GM19455 (cell line): ENCODE measurements around the gene MYRIP.
"Not testable (repeated sequence)": the region's sequence is repeated elsewhere in the genome, so short reads cannot be mapped to it uniquely, and the experiment has no call there.

Source experiments
- ATAC-seq: cut with Tn5 transposase; IDR thresholded peaks from one replicate; pipeline ENCODE4 v1.9.1; 2021; ENCODE audit not compliant: unreplicated experiment

Gene MYRIP

DNA sequence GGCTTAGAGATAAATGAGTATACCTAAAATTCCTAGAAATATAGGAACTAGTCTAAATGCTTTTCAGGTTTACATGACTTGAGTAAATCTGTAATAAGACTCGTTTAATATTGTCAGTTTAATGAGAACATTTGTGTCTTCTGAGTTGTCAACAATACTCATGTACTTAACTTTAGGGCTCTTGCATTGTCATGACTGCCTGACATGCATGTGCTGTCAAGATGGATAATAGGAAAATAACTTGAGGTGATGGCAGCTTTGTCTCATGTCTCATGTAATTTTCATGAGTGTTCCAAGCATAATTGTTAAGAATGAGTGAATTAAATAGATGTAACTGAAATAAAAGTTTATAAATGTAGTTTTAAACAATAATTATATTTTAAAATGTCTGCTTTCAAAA is 455.0 kb downstream of the MYRIP start:
- ATAC-seq = no peak

DNA sequence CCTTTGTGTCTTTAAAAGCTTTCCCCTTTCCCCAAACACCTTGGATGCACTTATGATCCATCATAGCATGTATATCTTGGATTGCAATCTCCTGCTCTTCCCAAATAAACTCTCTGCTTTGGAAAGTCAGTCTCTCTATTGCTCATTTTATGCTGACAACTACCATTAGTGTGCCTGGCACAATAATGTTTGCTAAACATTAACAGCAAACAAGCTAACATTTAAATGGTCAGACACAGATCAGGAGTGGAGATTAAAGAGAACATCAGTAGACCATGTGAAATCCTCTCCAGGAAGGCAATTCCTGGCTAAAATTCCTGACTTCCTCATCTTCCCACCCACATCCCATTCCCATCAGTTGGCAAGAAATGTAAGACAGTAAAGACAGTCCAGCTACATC is 455.8 kb downstream of the MYRIP start:
- no peak for ATAC-seq

DNA sequence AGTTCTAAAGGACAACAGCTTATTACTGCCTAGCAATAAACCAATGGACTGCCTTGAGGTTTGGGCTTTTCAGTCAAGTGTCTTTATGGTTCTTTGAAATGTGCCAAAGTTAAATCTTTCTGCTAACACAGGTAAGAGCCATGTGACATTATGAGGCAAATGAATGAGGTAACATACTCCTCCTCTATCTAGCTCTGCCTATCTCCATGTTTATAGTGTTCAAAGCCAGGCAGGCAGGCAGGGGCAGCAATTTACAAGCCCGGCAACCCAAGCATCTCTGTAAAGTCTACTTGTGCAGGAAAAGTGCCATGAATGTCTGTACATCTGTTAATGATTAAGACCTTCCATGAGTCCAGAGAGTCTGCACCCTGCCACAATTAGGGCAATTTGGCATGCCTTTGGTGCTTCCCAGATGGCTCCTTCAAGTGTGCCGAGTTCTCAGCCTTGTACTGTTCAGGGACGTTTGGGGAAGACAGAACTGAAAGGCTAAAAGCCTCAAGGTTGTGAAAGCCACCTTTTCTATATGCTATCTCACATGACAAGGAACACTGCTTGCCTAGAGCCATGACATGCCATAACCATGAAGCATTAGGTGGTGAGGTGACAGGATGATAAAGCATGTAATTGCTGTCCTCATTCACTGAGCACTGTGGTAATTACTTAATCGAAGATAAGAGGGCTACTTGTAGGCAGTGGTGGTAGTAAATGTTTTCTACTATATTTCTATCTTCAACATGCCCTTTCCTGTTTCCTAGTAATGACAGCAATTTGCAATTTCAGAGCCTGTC is 458.7 kb downstream of the MYRIP start:
- ATAC-seq = no peak

DNA sequence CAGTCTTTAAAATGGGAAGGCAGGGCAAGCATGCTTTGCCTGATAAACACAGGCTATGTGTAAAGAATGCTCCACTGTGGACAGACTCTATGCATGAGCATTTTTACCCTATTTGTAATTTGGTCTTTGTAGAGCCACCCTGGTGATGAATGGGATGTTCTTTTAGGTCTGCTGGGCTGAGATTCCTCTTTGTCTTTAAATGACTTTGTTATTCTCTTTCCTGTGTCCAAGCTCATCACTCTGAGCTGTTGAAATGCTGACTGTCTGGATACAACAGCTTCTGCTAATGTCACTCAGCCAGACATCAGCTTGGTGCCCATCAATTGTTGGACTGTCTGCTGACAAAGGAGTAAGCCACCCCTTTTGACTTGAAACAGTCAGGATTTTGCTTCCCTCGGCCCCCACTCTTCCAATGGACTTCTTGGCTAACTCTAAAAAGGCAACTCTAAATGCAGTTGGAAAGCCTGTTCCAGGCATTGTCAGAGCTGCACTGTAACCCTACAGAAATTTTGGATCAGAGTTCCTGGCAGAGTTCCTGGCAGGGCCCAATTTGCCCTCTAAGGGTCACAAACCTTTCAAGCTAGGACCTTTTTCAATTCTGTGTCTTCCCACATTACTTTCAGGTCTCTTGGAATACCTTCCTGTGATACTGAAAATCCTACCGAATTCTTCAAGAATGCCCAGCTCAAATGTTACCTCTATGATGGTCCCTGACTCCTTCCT is 459.6 kb downstream of the MYRIP start:
- ATAC-seq = no peak

DNA sequence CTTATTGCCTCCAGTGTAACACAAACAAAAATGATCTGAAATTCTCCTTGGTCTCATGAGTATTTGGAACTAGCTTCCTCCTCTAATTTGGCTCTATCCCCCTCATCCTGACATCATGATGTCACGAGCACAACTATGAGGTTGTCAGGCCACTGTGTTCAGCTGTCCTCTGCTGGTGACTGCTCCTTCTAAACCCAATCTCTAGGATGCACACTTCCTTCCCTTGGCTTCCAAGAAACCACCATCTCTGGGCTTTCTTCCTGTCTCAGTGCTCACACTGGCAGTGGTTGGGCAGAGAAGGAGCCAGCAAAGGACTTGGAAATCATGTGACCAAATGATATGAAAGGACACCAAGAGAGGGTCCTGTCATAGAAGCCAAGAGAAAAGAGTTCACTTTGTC is 469.4 kb downstream of the MYRIP start:
- ATAC-seq = no peak

DNA sequence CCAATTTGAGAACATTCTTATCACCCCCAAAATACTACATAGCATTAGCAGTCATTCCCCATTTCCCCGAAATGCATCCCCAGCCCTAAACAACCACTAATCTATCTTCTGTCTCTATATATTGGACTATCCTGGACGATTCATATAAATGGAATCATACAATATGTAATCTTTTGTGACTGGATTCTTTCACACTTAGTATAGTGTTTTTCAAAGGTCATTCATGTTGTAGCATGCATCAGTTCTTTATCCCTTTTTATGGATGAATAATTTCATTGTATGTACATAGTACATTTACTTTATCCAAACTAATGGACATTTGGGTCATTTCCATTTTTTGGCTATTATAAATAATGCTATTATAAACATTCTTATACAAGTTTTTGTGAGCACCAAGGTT is 472.6 kb downstream of the MYRIP start:
- ATAC-seq = no peak

DNA sequence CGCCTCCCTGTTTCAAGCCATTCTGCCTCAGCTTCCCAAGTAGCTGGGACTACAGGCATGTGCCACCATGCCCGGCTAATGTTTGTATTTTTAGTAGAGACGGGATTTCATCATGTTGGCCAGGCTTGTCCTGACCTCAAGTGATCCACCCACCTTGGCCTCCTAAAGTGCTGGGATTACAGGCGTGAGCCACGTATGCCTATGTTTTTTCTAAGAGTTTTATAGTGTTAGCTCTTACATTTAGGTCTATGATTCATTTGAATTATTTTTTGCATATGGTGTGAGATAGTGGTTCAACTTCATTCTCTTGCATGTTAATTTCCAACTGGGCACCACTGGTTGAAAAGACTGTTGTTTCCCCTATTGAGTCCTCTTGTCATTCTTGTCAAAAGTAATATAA is 473.6 kb downstream of the MYRIP start:
- not testable (repeated sequence) for ATAC-seq

DNA sequence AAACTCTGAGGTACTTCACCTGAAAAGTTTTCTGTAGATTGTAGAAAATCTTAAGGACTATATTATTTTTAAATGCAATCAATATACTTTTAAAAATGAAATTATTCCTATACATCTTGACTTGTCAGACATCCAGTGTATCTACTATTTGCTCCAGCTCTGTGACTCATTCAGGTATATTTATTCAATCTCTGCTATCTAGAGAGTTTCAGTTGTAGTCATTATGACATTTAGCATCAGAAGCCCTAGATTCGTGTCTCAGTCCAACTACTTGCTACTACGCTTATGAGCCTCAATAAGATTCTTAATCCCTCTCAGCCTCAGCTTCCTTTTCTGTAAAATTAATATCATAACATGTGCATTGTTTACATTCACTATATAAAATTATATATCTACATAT is 477.8 kb downstream of the MYRIP start:
- ATAC-seq = no peak

DNA sequence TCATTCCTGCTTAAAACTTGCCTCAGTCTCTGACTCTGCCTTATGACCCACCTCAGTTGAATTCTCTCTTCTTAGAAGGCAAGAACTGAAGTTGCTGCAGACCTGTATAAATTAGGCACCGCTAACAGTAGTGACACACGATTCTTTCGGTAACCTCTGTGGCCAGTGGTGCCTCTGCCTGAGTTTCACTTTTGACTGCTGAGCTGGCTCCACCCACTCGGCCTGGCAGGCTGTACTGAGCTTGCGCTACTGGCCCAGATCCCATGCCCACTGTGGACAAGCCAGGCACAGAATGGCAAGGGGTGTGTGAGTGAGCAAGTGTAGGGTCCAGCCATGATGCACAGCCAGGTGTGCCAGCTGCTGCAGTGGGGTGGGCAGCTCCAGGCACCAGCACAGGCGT is 481.0 kb downstream of the MYRIP start:
- ATAC-seq = no peak

DNA sequence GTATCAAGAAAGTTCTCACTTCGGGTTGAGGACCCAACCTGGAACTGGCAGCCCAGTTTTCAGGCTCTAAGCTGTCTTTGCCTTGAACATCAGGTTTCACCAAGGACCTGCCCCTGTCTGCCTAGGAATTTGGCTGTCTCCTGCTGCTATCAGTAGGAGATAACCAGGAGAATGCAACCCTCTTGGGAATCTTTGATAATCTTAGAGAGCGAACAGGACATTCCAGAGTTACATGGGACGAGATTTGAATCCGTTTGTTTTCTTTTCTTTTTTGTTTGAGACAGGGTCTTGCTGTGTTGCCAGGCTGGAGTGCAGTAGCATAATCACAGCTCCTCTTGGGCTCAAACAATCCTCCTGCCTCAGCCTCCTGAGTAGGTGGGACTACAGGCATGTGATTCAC is 482.1 kb downstream of the MYRIP start:
- no peak for ATAC-seq

DNA sequence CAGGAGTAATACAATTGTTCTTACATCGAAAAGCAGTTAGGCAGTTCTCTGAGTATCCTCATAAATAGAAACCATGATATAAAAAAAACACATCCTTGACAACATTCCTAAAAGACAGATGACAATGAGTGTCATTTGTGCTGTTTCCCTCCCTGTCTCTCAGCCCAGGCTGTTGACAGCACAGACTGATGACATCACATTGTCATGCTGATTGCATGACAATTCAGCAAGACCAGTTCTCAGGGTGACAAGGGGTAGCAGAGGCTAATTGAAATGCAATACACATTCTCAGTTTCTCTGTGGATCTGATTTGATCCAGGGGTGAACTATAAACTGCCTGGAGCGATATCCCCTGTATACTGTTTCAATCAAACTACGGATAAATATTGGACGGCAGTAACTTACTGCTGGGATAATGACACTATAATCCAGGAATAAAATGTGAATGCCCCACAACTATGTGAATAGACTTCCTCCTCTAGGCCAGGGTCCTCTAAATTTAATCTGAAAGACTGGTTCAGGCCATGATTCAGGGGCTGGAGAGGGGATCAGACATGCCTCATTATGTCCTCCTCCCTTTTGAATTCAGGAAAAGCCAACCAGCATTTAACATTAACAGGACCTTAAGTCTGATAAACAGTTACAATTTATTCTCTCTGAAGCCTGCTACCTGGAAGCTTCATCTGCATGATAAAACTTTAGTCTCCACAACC is 483.4 kb downstream of the MYRIP start:
- ATAC-seq = no peak

DNA sequence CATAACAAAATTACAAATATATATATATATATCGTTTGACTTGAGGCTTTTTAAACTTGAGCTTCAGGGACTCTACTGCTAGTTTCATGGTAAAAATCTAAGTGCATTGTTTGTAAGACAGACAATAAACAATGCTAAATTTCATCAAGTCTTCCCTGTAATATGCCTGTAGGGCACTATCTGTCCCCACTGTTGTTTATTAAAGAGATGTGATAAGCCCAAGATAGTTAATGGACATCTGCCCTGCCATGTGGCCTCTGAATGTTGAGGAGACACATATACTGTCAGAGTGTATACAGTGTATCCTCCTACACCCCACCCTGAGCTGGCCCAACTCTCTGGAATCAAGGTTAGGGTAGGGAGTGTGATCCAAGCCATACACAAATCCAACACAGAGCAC is 485.0 kb downstream of the MYRIP start:
- no peak for ATAC-seq

DNA sequence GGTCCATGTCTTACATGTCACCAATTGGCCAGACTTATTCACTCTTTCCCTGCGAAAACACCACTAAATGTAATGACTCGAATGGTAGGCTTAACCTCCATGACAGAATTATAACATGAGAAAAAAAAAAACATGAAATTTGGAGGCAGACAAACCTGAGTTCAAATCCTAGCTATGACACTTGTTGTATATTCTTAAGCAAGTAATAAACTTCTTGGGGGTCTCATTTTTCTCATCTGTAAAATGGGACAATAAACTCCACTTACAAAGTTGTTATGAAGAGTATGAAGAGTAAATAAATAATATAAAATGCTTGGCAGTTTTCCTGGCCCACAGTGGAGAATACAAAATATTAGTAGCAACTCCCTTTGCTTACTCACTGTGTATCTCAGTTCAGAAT is 488.7 kb downstream of the MYRIP start:
- ATAC-seq = no peak

DNA sequence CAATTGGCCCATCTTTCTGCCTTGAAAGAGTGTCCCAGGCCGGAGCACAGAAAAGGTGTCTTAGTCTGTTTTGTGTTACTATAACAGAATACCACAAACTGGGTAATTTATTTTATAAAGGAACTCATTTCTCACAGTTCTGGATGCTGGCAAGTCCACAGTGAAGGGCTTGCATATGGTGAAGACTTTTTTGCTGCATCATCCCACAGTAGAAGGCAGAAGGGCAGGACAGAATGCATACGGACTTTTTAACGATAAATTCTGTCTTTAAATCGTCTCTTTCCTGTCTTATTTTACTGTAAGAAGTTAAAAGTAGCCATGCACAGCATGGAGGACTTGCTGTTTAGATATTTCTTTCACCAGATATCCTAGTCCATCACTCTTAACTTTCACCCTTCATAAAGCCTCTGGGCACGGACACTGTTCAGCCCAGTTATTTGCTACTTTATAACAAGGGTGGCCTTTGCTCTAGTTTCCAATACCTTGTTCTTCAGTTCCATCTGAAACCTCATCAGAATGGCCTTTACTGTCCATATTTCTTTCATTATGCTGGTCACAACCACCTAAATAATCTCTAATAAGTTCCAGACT is 489.8 kb downstream of the MYRIP start:
- ATAC-seq = no peak

DNA sequence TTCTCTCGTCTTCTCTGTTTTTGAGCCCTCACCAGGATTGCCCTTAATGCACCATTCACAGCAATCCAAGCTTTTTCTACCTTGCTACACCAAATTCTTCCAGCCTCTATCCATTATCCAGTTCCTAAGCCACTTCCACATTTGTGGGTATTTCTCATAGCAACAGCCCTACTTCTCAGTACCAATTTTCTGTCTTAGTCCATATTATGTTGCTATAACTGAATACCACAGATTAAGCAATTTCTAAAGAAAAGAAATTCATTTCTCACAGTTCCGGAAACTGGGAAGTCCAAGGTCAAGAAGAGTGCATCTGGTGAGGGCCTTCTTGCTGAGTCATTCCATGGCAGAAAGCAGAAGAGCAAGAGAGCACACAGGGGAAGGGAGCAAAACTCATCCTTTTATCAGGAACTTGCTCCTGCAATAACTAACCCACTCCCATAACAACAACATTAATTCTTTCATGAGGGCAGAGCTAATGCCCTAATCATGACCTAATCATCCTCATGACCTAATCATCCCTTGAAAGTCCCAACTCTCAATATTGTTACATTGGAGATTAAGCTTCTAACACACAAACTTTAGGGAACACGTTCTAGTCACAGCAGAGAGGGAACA is 490.4 kb downstream of the MYRIP start:
- ATAC-seq = no peak

DNA sequence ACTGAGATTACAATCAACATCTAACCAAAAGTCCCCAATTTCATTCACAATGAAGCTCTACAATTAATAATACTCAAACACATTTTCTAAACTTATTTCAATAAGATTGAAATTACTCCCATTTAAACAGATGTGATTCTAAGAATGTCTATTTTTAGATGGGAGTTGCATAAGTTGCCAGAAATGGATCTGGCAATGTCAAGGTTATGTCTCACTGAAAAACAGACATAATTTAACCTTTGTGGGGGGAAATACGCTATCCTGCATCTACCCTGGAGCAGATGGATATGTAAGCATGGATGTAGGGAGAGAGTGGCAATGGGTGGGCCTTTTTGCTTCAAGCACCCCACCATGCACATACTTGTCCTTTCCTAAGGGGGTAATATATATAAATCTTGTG is 493.4 kb downstream of the MYRIP start:
- no peak for ATAC-seq

DNA sequence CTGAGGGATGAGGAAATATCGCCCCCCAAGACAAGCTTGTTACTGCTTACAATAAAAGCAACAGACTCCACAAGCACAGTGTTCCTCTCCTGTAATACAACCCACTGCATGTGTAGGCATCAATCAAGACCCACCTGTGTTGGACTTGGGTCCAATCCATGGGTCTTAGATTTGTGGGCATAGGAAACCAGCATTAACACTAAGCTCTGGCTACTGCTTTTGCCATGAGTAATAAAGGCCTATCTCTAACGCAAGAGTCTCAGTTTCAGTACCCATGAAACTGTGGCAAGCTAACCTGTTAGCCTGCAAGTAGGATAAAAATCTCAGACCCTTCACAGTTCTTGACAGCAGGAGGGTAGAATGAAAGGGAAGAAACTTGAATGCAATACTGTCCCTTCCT is 494.9 kb downstream of the MYRIP start:
- no peak for ATAC-seq

DNA sequence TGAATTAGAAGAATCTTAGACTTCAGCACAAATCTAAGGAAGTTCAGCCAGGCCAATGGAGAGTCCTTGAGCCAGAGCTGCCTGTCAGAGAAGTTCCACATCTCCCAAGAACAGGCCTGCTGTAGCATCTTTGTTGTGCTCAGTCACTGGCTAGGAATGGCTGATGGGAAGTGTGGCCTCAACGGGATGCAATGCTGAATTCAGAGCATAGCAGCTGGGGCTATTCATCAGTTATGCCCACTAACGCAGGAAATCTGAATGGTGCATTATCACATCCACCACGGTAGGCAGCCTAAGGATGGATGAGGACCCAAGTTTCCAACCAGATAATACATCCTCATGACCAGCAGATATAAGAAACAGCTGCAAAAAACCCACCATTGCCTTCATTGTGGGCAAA is 496.9 kb downstream of the MYRIP start:
- no peak for ATAC-seq

DNA sequence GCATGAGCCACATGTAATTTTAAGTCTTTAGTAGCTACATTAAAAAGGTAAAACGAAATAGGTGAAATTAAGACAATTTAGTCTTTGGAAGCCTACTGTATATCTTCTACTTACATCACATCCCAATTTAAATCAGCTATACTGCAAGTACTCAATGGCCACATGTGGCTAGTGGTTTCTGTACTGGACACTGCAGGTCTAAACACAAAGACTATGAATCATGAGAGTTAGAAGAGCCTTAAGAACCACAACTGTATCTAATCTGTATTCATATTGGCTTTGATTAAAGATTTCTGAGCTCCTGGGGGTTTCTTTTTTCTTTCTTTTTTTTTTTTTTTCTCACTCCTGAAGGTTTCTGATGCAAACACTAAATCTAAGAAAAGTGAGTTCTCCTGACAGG is 497.8 kb downstream of the MYRIP start:
- no peak for ATAC-seq

DNA sequence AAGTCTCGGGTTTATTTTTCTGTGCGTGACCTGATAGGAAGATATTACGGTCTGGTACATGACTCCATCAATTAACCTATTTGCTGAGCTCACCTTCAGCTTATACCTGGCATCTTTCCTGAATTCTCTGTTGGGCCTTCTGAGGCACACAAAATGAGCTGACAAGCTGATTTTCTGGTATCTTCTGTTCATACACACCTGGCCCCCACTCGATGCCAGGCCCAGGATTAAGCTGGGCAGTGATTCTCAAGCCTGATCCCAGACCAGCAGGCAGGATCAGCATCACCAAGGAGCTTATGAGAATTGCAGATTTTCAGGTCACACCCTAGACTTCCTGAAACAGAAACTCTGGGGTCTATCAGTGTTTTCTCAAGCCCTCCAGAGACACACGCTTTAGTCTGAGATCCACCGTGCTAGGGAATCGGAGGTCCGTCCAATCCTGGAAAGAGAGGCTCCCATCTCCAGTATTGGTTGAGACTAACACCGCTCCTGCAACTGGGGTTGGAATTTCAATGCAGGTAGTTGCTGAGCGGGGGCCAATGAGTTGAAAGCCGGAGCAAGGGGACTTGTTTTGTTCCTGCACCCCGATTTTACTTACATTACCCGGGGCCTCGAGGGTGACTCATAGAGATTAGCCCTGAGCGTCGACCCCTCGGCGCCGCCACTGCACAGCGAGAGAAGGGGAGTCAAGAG is 499.5 kb downstream of the MYRIP start:
- peak; percentile 9 for ATAC-seq
